ENCODE data around the gene PAM16. TPM values are rescaled to one million over a fixed set of nuclear protein-coding genes. Genes with fewer than 3 reads are reported as not detected.

PAM16 gene
- total and polyA plus RNA-seq, 8 donors, result 4.7 to 218 (median 52.1) TPM

DNA sequence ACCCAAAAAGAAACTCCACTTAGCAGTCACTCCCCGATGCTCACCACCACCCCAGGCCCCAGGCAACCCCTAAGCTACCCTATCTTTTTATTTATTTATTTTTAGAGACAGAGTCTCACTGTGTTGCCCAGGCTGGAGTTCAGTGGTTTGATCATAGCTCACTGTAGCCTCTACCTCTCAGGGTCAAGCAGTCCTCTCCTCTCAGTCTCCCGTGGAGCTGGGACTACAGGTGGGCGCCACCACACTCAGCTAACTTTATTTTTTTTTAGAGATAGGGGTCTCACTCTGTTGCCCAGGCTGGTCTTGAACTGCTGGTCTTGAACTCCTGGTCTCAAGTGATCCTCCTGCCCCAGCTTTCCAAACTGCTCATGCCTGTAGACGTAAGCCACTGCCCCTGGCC is 49.9 kb downstream of the PAM16 start:
- no peaks in the 10 kb centered on the region for H3K9me3 ChIP-seq
- H3K4me3 ChIP-seq, result no peak overlapping the region
- no peaks in the 10 kb centered on the region for H3K36me3 ChIP-seq
- no peak for DNase-seq
- no peak overlapping the region for H3K27ac ChIP-seq
- 96 to 100% (median 98%) methylated on average over 4 of the region's 4 CpGs for WGBS, 5 donors
- TF ChIP-seq, protein P1, sequence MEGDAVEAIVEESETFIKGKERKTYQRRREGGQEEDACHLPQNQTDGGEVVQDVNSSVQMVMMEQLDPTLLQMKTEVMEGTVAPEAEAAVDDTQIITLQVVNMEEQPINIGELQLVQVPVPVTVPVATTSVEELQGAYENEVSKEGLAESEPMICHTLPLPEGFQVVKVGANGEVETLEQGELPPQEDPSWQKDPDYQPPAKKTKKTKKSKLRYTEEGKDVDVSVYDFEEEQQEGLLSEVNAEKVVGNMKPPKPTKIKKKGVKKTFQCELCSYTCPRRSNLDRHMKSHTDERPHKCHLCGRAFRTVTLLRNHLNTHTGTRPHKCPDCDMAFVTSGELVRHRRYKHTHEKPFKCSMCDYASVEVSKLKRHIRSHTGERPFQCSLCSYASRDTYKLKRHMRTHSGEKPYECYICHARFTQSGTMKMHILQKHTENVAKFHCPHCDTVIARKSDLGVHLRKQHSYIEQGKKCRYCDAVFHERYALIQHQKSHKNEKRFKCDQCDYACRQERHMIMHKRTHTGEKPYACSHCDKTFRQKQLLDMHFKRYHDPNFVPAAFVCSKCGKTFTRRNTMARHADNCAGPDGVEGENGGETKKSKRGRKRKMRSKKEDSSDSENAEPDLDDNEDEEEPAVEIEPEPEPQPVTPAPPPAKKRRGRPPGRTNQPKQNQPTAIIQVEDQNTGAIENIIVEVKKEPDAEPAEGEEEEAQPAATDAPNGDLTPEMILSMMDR (IDR thresholded peaks at IDR 0.05), result no peak
- TF ChIP-seq EP300 (IDR thresholded peaks at IDR 0.05), result no peak
- TF ChIP-seq POLR2AphosphoS5 (IDR thresholded peaks at IDR 0.05), result no peak
- TF ChIP-seq POLR2A (IDR thresholded peaks at IDR 0.05), result no peak
- H3K27me3 ChIP-seq, result no peaks in the 10 kb centered on the region
- peaks cover 12 to 23% (median 16%) of the 10 kb centered on the region in 4 donors for H3K4me1 ChIP-seq
- intact Hi-C loops (cut with DNase I; ENCODE audit: low total_unique reads), result no loop called here

DNA sequence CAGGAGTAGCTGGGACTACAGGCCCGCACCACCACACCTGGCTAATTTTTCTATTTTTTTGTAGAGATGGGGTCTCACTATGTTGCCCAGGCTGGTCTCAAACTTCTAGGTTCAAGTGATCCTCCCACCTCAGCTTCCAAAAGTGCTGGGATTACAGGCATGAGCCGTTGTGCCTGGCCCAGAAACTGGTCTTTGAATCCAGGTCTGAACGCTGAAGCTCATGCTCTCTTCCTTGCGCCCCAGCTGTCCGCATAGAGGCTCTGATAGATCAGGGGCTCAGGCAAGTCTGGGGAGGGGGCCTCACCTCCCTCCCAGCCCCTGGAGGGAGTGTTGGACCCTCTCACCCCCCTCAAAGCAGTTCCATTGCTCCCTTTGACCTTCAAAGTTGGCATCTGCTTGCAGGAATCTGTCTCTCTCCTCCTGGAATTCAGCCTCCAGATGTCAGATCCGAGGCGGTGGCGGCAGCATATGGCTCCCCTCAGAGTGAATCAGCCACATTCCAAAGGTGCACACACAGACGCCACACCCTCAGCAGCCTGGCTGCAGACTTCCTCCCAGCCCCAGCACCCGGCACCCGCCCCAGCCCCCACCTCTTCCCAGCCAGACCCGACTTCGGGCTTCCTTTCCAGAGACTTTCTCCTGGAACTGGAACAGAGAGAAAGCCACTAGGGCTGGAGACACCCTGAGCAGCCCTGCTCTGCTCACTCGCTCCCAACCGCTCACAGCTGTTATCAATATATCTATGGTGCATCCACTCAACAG is 52.2 kb downstream of the PAM16 start:
- 21 to 31% (median 26%) methylated on average over 10 to 15 of the region's 15 CpGs for WGBS, 5 donors
- Histone ChIP-seq H3K27ac (peak overlapping the region; percentile 73 to 85 (median 83)), H3K36me3 (no peaks in the 10 kb centered on the region), H3K4me3 (peak overlapping the region in 1 of 4 donors; percentile 17), H3K4me1 (peaks cover 19 to 30% (median 22%) of the 10 kb centered on the region in 4 donors), H3K9me3 (no peaks in the 10 kb centered on the region), H3K27me3 (no peaks in the 10 kb centered on the region)
- peak; percentile 83 to 95 for DNase-seq
- intact Hi-C loops (cut with DNase I; ENCODE audit: low total_unique reads), result no loop called here
- TF ChIP-seq, protein P1 (IDR thresholded peaks at IDR 0.05), result no peak
- TF ChIP-seq POLR2AphosphoS5 (IDR thresholded peaks at IDR 0.05), result peak in 2 of 3 donors; percentile 19 to 68
- no peak for TF ChIP-seq POLR2A (IDR thresholded peaks at IDR 0.05)
- no peak for TF ChIP-seq EP300 (IDR thresholded peaks at IDR 0.05)

- H3K4me3 ChIP-seq, result no peak overlapping the region
- no peak for TF ChIP-seq POLR2AphosphoS5 (IDR thresholded peaks at IDR 0.05)
- TF ChIP-seq EP300 (IDR thresholded peaks at IDR 0.05), result no peak
- TF ChIP-seq POLR2A (IDR thresholded peaks at IDR 0.05), result no peak
- TF ChIP-seq, protein P1 (IDR thresholded peaks at IDR 0.05), result no peak
- DNase-seq, result no peak
- no peaks in the 10 kb centered on the region for H3K36me3 ChIP-seq
- intact Hi-C loops (cut with DNase I; ENCODE audit: low total_unique reads), result no loop called here
- 86 to 91% (median 88%) methylated on average over 6 of the region's 6 CpGs for WGBS, 5 donors
- no peak overlapping the region for H3K27ac ChIP-seq
- no peaks in the 10 kb centered on the region for H3K27me3 ChIP-seq
- no peaks in the 10 kb centered on the region for H3K9me3 ChIP-seq
- H3K4me1 ChIP-seq, result peaks cover 27 to 40% (median 33%) of the 10 kb centered on the region in 4 donors
These were observed 53.6 kb downstream of the PAM16 start for GRCh38 chr16:4297480-4297879.

- TF ChIP-seq POLR2A (IDR thresholded peaks at IDR 0.05), result no peak
- no peak for TF ChIP-seq POLR2AphosphoS5 (IDR thresholded peaks at IDR 0.05)
- no peak for TF ChIP-seq EP300 (IDR thresholded peaks at IDR 0.05)
- TF ChIP-seq, protein P1 (IDR thresholded peaks at IDR 0.05), result no peak
- no peak for DNase-seq
- Histone ChIP-seq H3K27me3 (no peaks in the 10 kb centered on the region), H3K27ac (no peak overlapping the region), H3K36me3 (no peaks in the 10 kb centered on the region), H3K9me3 (no peaks in the 10 kb centered on the region), H3K4me3 (no peak overlapping the region), H3K4me1 (peaks cover 27 to 42% (median 35%) of the 10 kb centered on the region in 4 donors)
- intact Hi-C loops (cut with DNase I; ENCODE audit: low total_unique reads), result no loop called here
- WGBS, 5 donors, result 85 to 90% (median 86%) methylated on average over 6 of the region's 6 CpGs
These were observed 55.5 kb downstream of the PAM16 start for GRCh38 chr16:4295581-4295980.
